HG03108 (cell line): ENCODE measurements around the gene DBNL.

Source experiments
- ATAC-seq: cut with Tn5 transposase; IDR thresholded peaks from one replicate; pipeline ENCODE4 v1.9.1; 2021; ENCODE audit warnings: moderate library complexity; ENCODE audit not compliant: unreplicated experiment

Gene DBNL

DNA sequence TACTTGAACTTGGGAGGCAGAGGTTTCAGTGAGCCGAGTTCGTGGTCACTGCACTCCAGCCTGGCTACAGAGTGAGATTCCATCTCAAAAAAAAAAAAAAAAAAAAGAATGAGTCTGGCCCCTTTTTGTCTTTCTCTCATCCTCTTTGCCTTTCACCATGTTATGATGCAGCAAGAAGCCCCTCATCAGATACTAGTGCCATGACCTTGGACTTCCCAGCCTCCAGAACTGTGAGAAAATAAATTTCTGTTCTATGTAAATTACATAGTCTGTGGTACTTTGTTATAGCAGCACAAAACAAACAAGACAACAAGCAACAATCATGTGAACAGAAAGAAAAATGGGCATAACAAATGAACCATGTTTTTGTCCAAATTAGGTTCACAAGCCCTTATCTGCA lies 2.3 kb upstream of the DBNL start:
- no peak for ATAC-seq

DNA sequence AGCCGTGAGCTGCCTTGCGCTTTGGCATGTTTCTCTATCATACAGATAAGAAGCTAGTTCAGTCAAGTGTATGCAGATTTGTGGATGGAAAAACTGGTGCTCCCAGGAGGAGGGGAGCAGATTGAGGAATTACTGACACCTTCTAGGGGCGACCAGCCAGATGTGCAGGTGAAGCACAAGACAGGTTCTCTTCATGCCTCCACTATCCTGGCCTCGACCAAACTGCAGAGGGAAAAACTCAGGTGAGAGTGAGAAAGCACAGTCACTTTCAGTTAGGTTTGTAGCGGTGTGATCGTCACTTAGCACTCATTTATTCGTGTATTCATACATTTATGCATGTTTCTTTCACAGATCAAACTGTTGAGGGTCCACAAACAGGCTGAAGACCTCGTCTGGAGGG lies 600 bp upstream of the DBNL start:
- ATAC-seq: no peak

DNA sequence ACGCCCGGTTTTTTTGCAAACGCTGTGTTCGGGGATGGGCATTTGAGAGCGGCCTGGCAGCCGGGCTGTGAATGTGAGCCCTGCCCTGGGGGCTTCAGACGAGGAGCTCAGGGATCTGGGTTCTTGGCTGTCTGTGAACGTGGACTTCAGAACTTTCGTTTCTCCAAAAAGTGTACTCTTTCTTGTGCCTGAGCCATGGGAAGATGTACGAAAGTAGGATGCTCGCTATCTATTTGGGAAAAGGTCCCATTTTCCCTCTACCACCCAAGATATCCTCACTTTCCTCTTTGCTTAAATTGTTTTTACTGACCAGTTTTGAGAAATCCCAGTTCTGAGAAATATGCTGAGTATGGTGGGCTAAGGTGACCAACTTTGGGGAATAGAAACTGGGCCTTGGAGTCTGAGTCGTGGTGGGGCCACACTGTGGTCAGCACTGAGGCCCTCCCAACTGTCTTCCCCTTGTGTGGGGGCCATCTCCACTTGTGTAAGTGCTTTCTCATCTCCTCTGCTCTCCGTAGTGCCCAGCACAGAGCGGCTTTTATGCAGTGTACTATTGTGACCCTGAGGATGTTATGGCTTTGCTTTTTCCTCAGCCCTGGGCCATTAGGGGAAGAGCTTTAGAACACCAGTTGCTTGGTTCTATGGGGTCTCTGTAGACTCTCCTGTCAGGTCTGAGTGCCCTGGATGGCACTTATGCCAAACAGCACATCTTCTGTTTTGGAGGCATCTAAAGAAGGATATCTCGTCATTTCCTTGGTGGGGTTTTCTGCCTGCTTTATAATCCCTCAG lies 918 bp downstream of the DBNL start:
- no peak for ATAC-seq

DNA sequence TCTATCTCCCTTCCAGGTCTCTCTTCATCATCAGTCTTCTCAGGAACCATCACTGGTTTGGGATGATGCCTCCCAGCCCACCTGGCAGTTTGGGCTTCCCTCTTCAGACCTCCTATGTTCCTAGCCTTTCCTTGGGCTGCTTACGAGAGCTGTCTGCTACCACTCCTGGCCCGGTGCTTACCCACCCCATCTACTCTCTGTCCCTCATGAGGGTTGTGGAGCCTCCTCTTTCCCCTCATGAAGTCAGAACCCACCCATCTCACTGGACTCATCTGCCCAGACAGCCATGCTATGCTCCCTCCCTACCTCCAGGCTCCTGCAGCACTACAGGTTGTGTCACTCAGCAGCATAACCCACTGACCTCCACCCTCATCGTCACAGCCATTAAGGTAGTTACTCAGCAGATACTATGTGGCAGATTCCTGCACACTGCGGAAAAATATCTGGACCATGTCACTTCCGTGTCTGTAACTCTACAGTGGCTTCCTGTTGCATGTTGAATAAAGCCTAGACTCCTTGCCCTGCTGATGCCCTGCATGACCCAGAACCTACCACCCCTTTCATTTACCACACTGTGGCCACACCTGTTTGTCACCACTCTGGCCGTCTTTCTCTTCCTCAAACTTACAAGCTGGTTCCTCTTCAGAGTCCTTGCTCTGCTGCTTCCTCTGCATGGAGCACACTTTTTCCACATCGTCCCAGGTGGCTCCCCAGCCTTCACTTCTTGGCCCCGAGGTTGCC lies 2.0 kb downstream of the DBNL start:
- ATAC-seq: peak; percentile 68

DNA sequence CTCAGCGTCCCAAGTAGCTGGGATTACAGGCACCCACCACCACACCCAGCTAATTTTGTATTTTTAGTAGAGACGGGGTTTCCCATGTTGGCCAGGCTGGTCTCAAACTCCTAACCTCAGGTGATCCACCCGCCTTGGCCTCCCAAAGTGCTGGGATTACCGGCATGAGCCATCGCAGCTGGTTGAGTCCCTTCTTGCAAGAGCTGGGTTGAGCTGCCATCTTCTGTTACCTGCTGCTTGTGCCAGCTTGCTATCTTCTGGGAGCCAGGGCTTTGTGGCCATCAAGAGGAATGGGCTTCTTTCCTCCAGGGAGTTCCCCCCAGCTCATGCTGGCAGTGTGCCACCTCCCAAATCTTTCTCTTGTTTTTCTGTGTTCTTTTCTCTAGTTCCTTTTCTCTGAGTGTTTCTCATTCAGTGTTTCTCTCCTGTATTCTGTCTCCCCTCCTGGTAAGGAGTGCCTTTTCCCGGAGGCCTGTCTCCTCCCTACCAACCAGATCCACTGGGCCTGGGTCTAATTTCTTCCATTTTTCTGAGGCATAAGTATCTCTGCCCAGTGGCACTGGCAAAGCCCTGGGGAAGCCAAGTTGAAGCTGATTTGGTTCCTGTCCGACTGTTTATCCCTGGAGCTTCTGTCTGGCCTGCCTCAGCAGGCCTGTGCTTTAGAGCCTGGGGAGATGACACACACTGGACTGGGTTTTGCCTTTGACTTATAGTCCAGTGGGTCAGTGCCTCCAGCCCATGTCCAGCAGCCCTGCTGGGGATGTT lies 3.7 kb downstream of the DBNL start:
- ATAC-seq: no peak

DNA sequence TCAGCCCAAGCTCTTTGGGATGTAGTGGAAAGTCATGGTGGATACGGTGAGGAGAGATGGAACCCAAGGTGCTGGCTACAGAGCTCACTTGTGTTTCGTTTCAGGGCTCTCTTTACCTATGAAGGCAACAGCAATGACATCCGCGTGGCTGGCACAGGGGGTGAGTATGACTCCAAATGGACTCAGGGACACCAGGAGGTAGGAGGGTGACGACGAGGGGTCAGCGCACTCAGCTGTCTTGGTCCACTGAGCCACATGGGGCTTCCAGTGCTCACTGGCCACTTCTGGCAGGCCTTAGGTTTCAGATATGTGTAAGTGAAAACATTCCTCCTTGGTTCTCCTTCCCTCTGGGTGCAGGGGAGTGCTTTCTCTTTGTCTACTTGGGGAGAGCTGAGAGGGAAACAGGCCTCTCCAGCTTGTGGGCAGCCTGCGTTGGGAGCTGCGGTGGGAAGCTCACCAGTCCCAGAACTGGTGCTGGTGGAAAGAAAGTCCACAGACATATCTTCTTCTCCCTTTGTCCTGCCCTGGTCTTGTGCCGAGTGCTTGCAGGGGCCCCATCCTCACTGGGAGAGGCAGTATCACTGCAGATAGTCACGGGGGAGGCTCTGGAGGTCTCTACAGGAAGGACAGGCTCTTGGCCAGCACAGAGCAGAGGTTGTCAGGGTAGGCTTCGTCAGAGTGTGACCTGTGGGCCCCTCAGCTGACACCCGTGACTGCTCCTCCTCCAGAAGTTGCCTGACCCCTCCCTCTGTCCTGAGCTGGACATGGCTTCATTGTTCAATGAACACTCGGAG lies 5.8 kb downstream of the DBNL start:
- ATAC-seq: no peak

DNA sequence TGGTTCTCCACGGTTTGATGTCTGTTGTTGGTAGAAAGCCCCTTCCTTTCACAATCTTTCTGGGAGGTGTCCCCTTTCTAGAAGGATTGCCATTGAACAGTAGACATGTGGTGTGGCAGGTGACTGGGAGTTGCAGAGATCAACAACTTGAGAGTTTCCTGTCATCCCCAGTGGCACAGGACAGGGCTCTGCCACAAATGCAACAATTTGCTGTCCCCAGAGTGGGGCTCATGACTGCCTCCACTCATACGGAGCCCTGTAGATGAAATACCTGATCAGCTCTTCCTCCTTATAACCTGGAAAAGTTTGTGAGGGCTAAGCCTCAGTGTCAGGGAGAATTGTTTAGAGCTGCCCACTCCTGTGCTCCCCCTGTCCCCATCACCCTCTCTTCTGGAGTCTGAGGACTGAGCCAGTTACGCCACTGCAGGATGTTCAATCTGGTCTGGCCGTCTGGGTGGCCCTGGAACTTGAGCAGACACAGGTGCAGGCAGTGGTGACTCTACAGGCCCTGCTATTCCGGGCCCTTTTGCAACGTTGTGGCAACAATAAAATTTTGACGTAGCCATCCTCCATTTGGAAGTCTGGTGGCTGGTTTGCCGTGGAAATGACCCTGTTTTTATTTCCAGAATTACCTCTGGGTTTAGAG lies 6.5 kb downstream of the DBNL start:
- ATAC-seq: no peak

DNA sequence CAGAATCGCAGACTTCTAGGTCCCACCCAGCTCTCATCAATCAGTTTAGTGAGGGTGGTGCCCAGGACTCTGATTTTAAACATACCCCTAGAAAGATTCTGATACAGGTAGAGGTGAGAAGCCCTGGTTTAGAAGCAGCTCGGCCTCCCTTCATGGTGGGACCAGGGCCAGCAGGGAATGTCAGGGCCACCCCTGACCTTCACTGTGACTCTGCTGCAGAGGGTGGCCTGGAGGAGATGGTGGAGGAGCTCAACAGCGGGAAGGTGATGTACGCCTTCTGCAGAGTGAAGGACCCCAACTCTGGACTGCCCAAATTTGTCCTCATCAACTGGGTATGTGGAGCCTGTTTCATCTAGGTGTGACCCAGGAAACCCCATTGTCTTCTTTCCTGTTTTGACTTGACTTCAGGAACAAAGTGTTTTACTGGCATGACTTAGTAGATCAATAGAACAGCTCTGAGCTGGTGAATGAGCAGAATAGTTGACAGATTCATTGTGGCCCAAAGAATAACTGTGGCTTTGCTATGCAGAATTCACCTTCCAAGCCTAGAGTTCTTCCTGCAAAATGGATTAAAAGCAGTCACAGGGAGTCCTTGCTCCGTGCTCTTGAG lies 7.2 kb downstream of the DBNL start:
- ATAC-seq: no peak

DNA sequence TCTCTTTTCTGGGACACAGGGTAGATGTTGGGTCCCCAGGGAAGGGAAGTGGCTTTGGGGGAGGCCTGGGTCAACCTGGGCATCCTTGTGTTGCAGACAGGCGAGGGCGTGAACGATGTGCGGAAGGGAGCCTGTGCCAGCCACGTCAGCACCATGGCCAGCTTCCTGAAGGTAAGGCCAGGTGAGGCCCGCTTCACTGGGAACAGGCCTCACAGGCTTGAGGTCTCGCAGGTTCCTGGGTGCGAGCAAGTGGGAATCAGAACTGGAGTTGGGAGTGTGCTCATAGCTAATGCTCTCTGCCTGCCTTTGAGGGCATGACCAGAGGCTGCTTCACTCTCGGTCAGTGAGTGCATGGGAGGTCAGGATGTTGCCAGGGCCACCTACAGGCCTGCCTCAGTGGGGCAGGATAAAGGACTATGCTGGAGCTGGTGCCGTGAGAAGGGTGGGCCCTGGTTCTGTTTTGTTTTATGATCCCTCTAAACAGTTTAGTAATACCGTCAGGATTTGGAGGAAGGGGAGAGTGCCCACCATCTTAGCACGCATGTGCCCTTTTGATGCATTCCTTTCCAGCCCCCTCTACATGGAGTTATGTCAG lies 8.4 kb downstream of the DBNL start:
- ATAC-seq: no peak

DNA sequence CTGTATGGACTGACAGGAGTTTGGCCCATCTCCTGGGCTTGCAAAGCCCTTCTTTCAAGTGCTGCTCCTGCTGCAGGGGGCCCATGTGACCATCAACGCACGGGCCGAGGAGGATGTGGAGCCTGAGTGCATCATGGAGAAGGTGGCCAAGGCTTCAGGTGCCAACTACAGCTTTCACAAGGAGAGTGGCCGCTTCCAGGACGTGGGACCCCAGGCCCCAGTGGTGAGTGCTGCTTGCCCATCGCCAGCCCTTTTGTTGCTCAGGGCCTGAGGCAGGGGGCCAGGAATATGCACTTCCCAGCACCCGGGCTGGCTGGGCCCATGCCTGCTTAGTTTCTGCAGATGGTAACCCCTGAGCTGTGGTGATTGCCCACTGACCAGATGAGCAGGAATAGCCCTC lies 12.2 kb downstream of the DBNL start:
- no peak for ATAC-seq

DNA sequence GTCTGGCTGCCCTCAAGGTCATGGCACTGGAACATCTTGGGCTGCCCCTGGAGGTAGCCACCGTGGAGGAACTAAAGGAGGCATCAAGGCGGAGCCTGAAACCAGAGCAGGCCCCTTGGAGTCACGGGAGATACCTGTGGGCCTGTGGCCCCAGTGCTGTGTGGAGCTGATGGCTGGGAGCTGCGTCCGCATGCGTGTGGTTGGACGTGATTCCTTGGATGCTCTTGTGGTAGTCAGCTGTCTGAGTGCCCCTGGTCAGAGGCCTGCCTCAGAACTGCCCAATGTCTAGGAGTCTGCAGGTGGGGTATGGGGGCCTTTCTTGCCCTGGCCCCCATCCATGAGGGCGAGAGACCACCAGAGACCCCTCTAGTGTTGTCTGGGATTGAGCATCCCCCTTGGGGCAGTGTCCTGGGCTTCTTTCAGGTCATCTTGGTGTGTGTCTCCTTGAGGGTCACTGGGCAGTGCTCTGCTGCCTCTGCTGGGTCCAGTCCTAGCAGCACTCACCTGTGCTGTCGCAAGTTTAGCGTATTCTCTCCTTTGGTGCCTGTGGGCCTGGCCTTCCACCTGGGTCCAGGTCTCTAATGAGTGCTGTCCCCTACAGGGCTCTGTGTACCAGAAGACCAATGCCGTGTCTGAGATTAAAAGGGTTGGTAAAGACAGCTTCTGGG lies 12.8 kb downstream of the DBNL start:
- no peak for ATAC-seq

DNA sequence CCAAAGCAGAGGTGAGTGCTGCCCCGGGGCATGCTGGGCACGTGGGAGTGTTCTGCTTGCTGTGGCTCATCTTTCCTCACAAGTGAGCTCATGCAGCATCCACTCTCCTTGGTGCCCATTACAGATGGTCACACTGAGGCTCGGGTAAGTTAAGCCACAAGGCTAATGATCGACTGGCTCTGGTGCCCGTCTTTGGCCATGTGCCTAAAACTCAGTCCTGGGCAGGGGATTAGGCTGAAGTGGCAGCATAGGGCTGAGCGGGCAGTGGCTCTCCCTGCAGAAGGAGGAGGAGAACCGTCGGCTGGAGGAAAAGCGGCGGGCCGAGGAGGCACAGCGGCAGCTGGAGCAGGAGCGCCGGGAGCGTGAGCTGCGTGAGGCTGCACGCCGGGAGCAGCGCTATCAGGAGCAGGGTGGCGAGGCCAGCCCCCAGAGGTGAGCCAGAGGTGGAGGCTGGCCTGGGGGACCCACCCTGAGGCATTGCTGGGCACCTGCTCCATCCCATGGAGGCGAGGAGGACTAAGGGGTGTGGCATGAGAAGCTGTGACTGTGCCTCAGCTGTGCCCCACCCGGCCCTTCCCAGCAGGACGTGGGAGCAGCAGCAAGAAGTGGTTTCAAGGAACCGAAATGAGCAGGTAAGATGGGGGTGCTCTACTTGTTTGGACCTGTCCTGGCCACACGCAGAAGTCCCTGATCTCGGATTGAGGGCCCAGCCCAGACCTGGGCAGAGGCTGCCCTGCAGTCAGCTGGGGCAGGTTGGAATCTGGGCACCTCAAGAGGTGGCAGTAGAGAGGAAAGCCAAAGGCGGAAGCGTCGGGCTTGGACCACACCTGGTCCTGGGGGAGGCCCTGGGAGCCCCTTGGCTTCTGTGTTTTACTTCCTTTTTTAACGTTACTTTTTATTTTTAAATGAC lies 13.6 kb downstream of the DBNL start:
- no peak for ATAC-seq

DNA sequence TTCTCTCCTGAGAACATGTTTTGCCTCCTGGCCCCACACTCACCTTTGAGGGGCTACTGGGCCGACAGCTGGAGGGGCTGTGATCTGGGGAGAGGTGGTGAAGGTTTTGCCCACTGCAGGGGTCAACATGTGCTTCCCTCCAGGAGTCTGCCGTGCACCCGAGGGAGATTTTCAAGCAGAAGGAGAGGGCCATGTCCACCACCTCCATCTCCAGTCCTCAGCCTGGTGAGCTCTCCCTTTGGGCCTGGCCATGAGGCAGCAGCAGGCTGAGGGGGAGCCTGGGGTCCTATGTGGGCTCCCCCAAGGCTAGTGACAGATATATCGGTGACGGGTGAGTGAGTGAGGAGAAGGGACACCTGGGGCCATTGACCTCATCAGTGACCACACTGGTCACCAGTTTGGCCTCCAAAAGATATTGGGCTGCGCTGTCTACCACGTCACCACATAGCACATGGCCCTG lies 14.3 kb downstream of the DBNL start:
- no peak for ATAC-seq

DNA sequence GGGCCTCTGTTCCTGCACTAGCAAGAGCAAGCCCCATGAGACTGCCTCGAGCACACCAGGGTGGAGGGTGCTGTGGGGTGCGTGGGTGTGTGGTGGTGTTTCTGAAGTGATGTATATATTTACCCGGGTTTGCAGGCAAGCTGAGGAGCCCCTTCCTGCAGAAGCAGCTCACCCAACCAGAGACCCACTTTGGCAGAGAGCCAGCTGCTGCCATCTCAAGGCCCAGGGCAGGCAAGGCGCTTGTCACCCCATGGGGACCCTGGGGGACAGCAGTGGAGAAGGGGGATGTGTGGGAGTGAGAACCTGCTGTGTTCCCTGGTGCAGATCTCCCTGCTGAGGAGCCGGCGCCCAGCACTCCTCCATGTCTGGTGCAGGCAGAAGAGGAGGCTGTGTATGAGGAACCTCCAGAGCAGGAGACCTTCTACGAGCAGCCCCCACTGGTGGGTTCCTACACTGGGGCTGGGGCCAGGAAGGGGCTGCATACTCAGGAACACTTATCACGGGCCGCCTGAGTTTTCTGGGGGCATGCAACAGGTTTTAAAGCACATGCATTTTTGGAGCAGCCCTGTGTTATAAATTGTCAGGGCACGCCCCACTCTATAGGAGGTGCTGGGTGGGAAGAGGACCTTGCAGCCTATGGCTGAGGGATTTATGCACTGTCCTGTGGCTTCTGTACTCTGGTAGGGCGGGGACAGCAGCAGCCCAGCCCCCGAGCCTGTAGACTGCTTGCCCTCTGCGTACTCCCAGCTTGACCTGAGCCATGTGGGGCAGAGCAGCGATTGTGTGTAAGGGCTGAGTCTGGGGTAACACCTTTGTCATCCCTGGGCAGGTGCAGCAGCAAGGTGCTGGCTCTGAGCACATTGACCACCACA lies 15.0 kb downstream of the DBNL start:
- ATAC-seq: no peak

DNA sequence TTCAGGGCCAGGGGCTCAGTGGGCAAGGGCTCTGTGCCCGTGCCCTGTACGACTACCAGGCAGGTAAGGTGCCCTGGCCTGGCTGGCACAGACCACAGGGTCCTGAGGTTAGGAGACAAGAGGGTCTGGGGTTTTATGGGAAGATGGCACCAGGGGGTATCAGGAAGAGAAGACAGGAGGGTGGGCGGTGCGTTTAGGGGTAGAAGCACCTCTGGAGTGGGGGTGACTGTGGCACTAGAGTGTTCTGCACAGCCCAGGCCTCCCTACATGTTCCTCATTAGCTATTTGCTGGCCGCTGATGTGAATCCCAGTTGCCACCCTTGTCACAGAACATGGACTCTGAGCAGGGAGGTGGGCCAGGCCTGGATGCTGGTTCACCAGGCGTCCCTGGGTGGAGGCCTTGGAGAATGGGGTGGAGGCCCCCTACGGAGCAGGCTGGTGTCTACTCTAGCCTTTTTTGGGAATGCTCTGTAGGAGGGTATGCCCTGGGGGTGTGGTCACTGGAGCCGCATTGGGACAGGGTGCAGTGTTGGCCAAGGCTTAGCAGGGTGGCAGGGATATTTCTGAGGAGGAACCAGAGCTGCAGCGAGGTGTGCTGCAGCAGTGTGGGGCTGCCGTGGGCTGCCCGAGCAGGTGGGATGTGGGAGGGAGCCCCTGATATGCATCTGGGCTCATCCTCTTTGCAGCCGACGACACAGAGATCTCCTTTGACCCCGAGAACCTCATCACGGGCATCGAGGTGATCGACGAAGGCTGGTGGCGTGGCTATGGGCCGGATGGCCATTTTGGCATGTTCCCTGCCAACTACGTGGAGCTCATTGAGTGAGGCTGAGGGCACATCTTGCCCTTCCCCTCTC lies 15.8 kb downstream of the DBNL start:
- ATAC-seq: no peak
